ENCODE results near the gene DMWD. TPM values are rescaled to one million over a fixed set of nuclear protein-coding genes. Genes with fewer than 3 reads are reported as not detected.

Gene DMWD
- polyA plus RNA-seq, 2 of the 4 experiments (the other 2 are of a cell fraction): 17.1 to 31.3 TPM

- no peak for TF ChIP-seq SREBF2 (IDR thresholded peaks at IDR 0.05)
- no peak for TF ChIP-seq USF2 (IDR thresholded peaks at IDR 0.05)
- TF ChIP-seq NR3C1 (IDR thresholded peaks at IDR 0.05): no peak
- TF ChIP-seq E2F6 (IDR thresholded peaks at IDR 0.05; ENCODE audit: borderline replicate concordance, low read depth): peak; percentile 85
- no peak for TF ChIP-seq EHMT2 (IDR thresholded peaks at IDR 0.05; ENCODE audit: low read depth)
- no peak for TF ChIP-seq HEYL (CRISPR knock-in tag; IDR thresholded peaks at IDR 0.05)
- TF ChIP-seq ESRRA (IDR thresholded peaks at IDR 0.05; ENCODE audit: borderline replicate concordance, low read length): no peak
- no peak for TF ChIP-seq CHD2 (IDR thresholded peaks at IDR 0.05; ENCODE audit: low read length, partially characterized antibody)
- TF ChIP-seq ZNF302 (CRISPR knock-in tag; IDR thresholded peaks at IDR 0.05): no peak
- no peak for TF ChIP-seq TFCP2L1 (CRISPR knock-in tag; IDR thresholded peaks at IDR 0.05)
- no peak for TF ChIP-seq PBX3 (IDR thresholded peaks at IDR 0.05)
- peak; percentile 38; the same call in 1 of the 2 replicates for TF ChIP-seq MYC (IDR thresholded peaks at IDR 0.05; ENCODE audit: borderline replicate concordance, low read length)
- no peak for TF ChIP-seq CBX2 (IDR thresholded peaks at IDR 0.05; ENCODE audit: borderline replicate concordance, low read depth)
- no peak for TF ChIP-seq BHLHE40 (IDR thresholded peaks at IDR 0.05; ENCODE audit: low read depth, low read length)
- TF ChIP-seq MAFK (IDR thresholded peaks at IDR 0.05; ENCODE audit: partially characterized antibody): no peak
- no peak for TF ChIP-seq KDM1A (IDR thresholded peaks at IDR 0.05; ENCODE audit: low read depth)
These were observed 24.6 kb downstream of the DMWD start (continued) for GRCh38 chr19:45767881-45768654.

- ATAC-seq: peak in 1 of 2 experiments; percentile 1; a peak in 3 of 6 replicates
- ChIA-PET POLR2A (interaction anchor here (0.6 to 4.5 kb wide), 7 partner anchors 15 to 96 kb away, joined by 3 to 68 read pairs (median 32); partner anchors contain the start of genes DMPK, DMWD, FBXO46 and QPCTL), CTCF (interaction anchor here (0.6 to 74.3 kb wide), 18 partner anchors 11 to 177 kb away, joined by 3 to 2204 read pairs (median 4); partner anchors contain the start of genes DMPK, DMWD, FBXO46 and QPCTL)
- Histone ChIP-seq H3K4me1 (peaks cover 18% of the 10 kb centered on the region), H3K9me3 (no peaks in the 10 kb centered on the region), H3K4me2 (peak overlapping the region; percentile 84), H3K27ac (peak overlapping the region; percentile 93 to 99), H3K4me3 (peak overlapping the region; percentile 78)
- no peak for FAIRE-seq
- TF ChIP-seq RNF2 (IDR thresholded peaks at IDR 0.05; ENCODE audit: borderline replicate concordance, low read depth) (no peak), MAZ (IDR thresholded peaks at IDR 0.05; ENCODE audit: borderline replicate concordance, low read depth, low read length) (0 out of 2 replicates have a peak, but pooled peaks have one; percentile 15), NR3C1 (IDR thresholded peaks at IDR 0.05) (no peak), E2F6 (IDR thresholded peaks at IDR 0.05; ENCODE audit: borderline replicate concordance, low read depth) (no peak), CBX2 (IDR thresholded peaks at IDR 0.05; ENCODE audit: borderline replicate concordance, low read depth) (no peak), KDM5A (IDR thresholded peaks at IDR 0.05) (no peak), NPAS2 (CRISPR knock-in tag; IDR thresholded peaks at IDR 0.05; ENCODE audit: borderline replicate concordance) (no peak), BCL3 (IDR thresholded peaks at IDR 0.05) (0 out of 3 replicates have a peak, but pooled peaks have one; percentile 23)
- DNase-seq (ENCODE audit: low read depth in 1 of 2, low spot score in 1 of 2): peak; percentile 58 to 74
- WGBS (ENCODE audit: missing lambda C conversion rate): 6% methylated on average over 25 of the region's 31 CpGs
These were observed 25.2 kb downstream of the DMWD start for GRCh38 chr19:45767410-45767880.

Data from A549 (cell line).